HepG2 (cell line): ENCODE data around the gene THADA. TPM values are rescaled to one million over a fixed set of nuclear protein-coding genes. Genes with fewer than 3 reads are reported as not detected.

ENCODE experiments used
- CENPX ChIP-seq: sonication (generic); formaldehyde crosslinking; IDR thresholded peaks from 2 replicates; pipeline ENCODE4 v1.9.0; 2021; ENCODE audit warnings: mild to moderate bottlenecking, missing genetic modification reagents, moderate library complexity
- FOXJ3 ChIP-seq: sonication (generic); formaldehyde crosslinking; IDR thresholded peaks from 2 replicates; pipeline ENCODE4 v1.4.0; 2020; ENCODE audit warnings: missing genetic modification reagents, mild to moderate bottlenecking, borderline replicate concordance
- GLMP ChIP-seq: sonication (generic); formaldehyde crosslinking; IDR thresholded peaks from 2 replicates; pipeline ENCODE4 v1.9.0; 2021; ENCODE audit warnings: missing genetic modification reagents, mild to moderate bottlenecking, borderline replicate concordance
- NFIB ChIP-seq: sonication (generic); formaldehyde crosslinking; IDR thresholded peaks from 2 replicates; pipeline ENCODE4 v1.9.0; 2021; ENCODE audit warnings: missing genetic modification reagents, mild to moderate bottlenecking, borderline replicate concordance
- NFKBIZ ChIP-seq: IDR thresholded peaks from 2 replicates; pipeline ENCODE4 v1.6.1; 2018; ENCODE audit warnings: missing genetic modification reagents, missing compliant biosample characterization
- NFRKB ChIP-seq: fragments of 450-650 bp; IDR thresholded peaks from 2 replicates; pipeline ENCODE4 v1.6.1; 2017
- ZBTB38 ChIP-seq: sonication (generic); formaldehyde crosslinking; IDR thresholded peaks from 2 replicates; pipeline ENCODE4 v1.5.1; 2020; ENCODE audit warnings: mild to moderate bottlenecking, missing genetic modification reagents
- ZGPAT ChIP-seq: IDR thresholded peaks from 2 replicates; pipeline ENCODE4 v1.6.1; 2016; ENCODE audit warnings: mild to moderate bottlenecking
- ZKSCAN1 ChIP-seq: fragments of 150-350 bp; IDR thresholded peaks from 2 replicates; pipeline ENCODE4 v1.6.1; 2014; ENCODE audit warnings: low read length
- ZMYM3 ChIP-seq: sonication (generic); formaldehyde crosslinking; IDR thresholded peaks from 2 replicates; pipeline ENCODE4 v1.5.1; 2020; ENCODE audit warnings: mild to moderate bottlenecking, missing genetic modification reagents
- ZNF124 ChIP-seq: sonication (generic); formaldehyde crosslinking; IDR thresholded peaks from 2 replicates; pipeline ENCODE4 v1.4.0; 2020; ENCODE audit warnings: missing genetic modification reagents
- ZNF264 ChIP-seq: sonication (generic); formaldehyde crosslinking; IDR thresholded peaks from 2 replicates; pipeline ENCODE4 v1.4.0; 2020; ENCODE audit warnings: missing genetic modification reagents
- ZNF569 ChIP-seq: sonication (generic); formaldehyde crosslinking; IDR thresholded peaks from 2 replicates; pipeline ENCODE4 v1.5.0; 2020; ENCODE audit warnings: mild to moderate bottlenecking, missing genetic modification reagents, moderate library complexity, borderline replicate concordance
- ZNF737 ChIP-seq: sonication (generic); formaldehyde crosslinking; IDR thresholded peaks from 2 replicates; pipeline ENCODE4 v1.5.0; 2020; ENCODE audit warnings: missing genetic modification reagents, mild to moderate bottlenecking, borderline replicate concordance
- ZNF776 ChIP-seq: sonication (generic); formaldehyde crosslinking; IDR thresholded peaks from 2 replicates; pipeline ENCODE4 v1.4.0; 2020; ENCODE audit warnings: mild to moderate bottlenecking, missing genetic modification reagents
- ZNF781 ChIP-seq: sonication (generic); formaldehyde crosslinking; IDR thresholded peaks from 2 replicates; pipeline ENCODE4 v1.5.1; 2020; ENCODE audit warnings: borderline replicate concordance, mild to moderate bottlenecking, missing genetic modification reagents; ENCODE audit errors: not compliant biosample characterization
- ZZZ3 ChIP-seq: sonication (generic); formaldehyde crosslinking; IDR thresholded peaks from 2 replicates; pipeline ENCODE4 v1.4.0; 2020; ENCODE audit warnings: missing genetic modification reagents, mild to moderate bottlenecking, borderline replicate concordance
- polyA plus RNA-seq, 8 experiments: library from polyadenylated mRNA; depleted of rRNA in 3 of 8; stranded (reverse) in 7 of 8; unstranded in 1 of 8; fragments of >200 nt; fragmentation: Illumina TruSeq in 4 of 8; extraction: Trizol in 4 of 8; gene quantifications; 2 replicates each; pipeline versions ENCODE4 v1.2.1 to v1.2.3, GENCODE V29; 2011 to 2016; ENCODE audit warnings: low read depth in 4 of 8, missing spikeins in 1 of 8, mixed read lengths in 1 of 8; ENCODE audit not compliant: insufficient read depth in 1 of 8
- total RNA-seq, 5 experiments: library from RNA; depleted of rRNA; stranded (reverse); fragments of >200 nt; fragmentation: Illumina TruSeq; extraction: Trizol; gene quantifications; 2 replicates each; pipeline ENCODE4 v1.2.3, GENCODE V29; 2016; ENCODE audit warnings: low read depth in 1 of 5
- TF ChIP-seq, protein P1 (sequence below): sonication (generic); formaldehyde crosslinking; IDR thresholded peaks from 2 replicates; pipeline ENCODE4 v1.4.0; 2020; ENCODE audit warnings: missing genetic modification reagents, borderline replicate concordance
- TF ChIP-seq, protein P2 (sequence below): IDR thresholded peaks from 2 replicates; pipeline ENCODE4 v1.6.1; 2012; ENCODE audit warnings: low read depth, low read length, improper control_type of control experiment

Gene THADA
- total and polyA plus RNA-seq, 2 of the 13 experiments (the other 11 are each of a cell fraction or from before 2014, with no cell fraction given): 12.7 to 21.7 TPM

DNA sequence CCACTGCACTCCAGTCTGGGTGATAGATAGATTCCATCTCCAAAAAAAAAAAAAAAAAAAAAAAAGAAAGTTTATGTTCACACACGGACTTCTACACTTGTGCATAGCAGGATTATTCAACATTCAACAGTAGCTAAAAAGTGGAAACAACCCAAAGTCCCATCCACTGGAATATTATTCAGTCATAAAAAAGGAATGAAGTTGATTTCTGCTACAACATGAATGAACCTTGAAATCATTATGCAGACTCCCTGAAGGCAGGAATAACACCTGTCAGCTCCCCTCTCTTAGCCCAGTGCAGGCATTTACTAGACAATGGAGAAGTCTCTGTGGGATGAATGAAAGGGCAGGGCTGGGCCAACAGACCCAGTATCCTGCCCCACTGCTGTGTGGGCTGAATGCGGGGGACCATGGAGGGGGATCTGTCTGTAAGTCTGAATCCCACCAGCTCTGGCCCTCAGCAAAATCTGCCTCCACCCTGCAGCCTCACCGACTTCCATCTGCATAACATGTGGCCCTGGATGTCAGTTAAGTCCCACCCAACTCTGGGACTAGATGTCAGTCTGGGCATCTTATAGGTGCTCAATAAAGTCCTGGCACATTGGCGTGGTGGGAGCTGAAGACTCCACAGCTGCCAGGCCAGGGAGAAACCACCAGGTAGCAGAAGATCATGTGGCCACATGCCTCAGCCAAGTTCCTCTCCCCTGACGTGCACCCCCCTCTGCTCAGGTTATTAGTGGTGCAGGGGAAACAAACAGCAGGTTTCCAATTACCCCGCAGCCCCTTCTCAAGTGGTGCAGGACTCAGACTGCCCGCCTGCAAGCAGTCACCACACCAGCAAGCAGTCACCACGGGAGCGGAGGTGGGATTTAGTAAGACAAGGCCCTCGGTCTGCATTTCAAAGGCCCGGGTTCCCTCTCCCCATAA lies 378.3 kb downstream of the THADA start (continued):
- TF ChIP-seq GLMP (CRISPR knock-in tag) (no peak), NFRKB (no peak), ZNF569 (0 out of 2 replicates have a peak, but pooled peaks have one; percentile 16), NFIB (no peak), ZNF264 (CRISPR knock-in tag) (no peak), ZBTB38 (CRISPR knock-in tag) (peak; percentile 50; the same call in 1 of the 2 replicates), ZMYM3 (CRISPR knock-in tag) (0 out of 2 replicates have a peak, but pooled peaks have one; percentile 43), ZNF737 (CRISPR knock-in tag) (0 out of 2 replicates have a peak, but pooled peaks have one; percentile 26), ZNF776 (CRISPR knock-in tag) (no peak), ZNF781 (no peak), ZKSCAN1 (no peak), ZZZ3 (no peak), NFKBIZ (CRISPR knock-in tag) (no peak), ZNF124 (CRISPR knock-in tag) (no peak), FOXJ3 (no peak), ZGPAT (no peak), CENPX (CRISPR knock-in tag) (no peak)
- TF ChIP-seq, protein P1, sequence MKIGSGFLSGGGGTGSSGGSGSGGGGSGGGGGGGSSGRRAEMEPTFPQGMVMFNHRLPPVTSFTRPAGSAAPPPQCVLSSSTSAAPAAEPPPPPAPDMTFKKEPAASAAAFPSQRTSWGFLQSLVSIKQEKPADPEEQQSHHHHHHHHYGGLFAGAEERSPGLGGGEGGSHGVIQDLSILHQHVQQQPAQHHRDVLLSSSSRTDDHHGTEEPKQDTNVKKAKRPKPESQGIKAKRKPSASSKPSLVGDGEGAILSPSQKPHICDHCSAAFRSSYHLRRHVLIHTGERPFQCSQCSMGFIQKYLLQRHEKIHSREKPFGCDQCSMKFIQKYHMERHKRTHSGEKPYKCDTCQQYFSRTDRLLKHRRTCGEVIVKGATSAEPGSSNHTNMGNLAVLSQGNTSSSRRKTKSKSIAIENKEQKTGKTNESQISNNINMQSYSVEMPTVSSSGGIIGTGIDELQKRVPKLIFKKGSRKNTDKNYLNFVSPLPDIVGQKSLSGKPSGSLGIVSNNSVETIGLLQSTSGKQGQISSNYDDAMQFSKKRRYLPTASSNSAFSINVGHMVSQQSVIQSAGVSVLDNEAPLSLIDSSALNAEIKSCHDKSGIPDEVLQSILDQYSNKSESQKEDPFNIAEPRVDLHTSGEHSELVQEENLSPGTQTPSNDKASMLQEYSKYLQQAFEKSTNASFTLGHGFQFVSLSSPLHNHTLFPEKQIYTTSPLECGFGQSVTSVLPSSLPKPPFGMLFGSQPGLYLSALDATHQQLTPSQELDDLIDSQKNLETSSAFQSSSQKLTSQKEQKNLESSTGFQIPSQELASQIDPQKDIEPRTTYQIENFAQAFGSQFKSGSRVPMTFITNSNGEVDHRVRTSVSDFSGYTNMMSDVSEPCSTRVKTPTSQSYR (CRISPR knock-in tag): no peak
- TF ChIP-seq, protein P2, sequence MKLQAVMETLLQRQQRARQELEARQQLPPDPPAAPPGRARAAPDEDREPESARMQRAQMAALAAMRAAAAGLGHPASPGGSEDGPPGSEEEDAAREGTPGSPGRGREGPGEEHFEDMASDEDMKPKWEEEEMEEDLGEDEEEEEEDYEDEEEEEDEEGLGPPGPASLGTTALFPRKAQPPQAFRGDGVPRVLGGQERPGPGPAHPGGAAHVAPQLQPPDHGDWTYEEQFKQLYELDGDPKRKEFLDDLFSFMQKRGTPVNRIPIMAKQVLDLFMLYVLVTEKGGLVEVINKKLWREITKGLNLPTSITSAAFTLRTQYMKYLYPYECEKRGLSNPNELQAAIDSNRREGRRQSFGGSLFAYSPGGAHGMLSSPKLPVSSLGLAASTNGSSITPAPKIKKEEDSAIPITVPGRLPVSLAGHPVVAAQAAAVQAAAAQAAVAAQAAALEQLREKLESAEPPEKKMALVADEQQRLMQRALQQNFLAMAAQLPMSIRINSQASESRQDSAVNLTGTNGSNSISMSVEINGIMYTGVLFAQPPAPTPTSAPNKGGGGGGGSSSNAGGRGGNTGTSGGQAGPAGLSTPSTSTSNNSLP: no peak
